ENCODE data around the gene PDRG1. TPM values are rescaled to one million over a fixed set of nuclear protein-coding genes. Genes with fewer than 3 reads are reported as not detected.

PDRG1 gene
- total RNA-seq: 5.7 and 6.2 TPM in 2 replicates

DNA sequence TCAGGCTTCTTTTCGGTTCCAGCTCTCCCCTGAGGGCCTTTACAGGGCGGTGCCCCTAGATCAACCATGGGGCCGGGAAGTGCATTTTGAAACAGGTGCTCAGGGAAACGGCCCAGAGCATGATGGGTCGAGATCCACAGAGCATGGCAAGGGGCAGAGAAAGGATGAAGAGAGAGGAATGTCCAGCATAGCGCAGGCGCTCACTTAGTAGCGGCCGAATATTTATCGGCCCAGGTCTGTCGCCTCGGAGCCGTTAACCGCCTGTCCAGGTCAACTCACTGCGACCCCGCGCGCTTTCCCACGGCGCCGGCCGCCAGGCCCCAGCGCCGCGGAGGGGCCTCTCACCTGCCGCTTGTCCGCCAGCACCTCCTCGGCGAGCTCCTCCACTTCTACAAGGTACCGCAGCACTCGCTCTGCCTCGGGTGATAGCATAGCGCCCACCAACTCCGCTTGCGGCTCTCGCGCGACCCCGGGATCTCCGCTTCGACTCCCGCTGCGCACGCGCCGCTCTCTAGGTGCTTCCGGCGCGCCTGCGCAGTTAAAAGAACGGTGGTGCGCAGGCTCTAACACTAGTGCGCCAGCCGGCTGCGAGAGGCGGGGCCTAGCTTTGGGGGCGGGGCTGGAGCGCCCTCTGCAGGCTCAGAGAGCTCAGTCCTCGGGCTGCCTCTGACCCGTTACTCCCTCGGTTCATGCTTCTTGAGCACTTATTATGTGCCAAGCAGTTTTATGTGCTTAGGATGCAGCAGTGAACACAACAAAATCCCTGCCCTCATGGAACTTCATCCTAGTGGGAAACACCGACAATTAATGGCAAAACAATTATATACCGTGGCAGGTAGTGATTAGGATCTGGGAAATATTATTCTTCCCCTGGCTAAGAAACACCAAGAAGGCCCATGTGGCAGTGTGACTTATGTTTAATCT is at the start of gene PDRG1:
Gene PDRG1, minus strand, starts transcription at position 517 of the 924 bp plus-strand sequence. Its CDS starts 85 bp downstream, at position 432.
- DNase-seq (ENCODE audit: low read depth, low spot score): peak; percentile 82

DNA sequence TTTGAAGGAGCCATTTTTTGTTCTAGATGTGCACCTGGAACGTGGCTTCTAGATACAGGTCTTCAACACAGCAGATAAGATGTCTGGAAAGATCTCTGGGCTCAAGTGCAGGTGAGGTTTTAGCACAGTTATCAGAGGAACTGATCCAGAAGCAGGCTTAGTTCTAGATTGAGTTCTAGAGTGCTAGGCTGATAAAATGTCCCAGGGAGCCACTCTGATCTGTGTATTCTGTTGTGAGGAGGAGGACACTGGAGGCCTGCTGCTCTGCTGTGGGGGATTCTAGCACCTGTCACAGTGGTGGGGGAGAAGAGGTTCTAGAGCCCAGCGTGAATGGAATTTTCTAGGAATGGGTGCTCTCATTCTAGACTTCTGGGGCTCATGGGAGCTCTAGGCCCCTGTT is 46.4 kb upstream of the PDRG1 start:
- DNase-seq (ENCODE audit: low read depth, low spot score): no peak

- DNase-seq (ENCODE audit: low read depth, low spot score): no peak
Measured at GRCh38 chr20:31996996-31997395, 45.1 kb upstream of the PDRG1 start.

DNA sequence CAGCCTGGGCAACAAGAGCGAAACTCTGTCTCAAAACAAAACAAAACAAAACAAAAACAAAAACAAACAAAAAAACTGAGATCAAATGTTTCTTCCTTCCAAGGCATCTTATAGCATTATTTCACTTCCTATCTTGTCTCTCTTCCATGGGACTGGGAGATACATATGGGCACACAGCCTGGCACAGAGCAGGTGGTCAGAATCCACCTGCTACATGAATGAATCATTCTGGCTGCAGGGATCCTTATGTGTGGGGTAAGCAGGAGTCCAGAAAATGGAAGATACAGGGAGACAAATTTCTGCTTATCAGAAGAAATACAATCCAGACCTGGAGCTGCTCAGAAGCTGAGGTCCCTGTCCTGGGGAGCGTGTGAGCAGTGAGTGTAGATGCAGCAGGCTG is 40.2 kb upstream of the PDRG1 start:
- DNase-seq (ENCODE audit: low read depth, low spot score): no peak

DNA sequence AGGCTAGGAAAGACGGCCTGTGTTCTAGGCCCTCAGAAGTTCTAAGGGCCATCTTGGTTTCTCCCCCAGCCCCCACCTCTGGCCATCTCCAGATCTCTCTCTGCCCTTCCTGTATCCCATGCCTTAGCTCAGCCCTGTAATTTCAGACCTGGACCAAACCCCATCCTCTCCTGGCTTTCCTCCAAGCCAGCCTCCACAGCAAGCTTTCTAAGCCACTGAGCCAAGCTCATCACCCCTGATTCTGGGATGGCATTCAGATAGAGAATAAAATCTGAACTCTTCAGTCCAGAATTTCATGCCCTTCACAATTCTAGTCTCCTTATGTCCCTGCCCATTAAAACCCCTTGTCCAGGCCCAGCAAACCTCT is 39.5 kb upstream of the PDRG1 start:
- DNase-seq (ENCODE audit: low read depth, low spot score): no peak

DNA sequence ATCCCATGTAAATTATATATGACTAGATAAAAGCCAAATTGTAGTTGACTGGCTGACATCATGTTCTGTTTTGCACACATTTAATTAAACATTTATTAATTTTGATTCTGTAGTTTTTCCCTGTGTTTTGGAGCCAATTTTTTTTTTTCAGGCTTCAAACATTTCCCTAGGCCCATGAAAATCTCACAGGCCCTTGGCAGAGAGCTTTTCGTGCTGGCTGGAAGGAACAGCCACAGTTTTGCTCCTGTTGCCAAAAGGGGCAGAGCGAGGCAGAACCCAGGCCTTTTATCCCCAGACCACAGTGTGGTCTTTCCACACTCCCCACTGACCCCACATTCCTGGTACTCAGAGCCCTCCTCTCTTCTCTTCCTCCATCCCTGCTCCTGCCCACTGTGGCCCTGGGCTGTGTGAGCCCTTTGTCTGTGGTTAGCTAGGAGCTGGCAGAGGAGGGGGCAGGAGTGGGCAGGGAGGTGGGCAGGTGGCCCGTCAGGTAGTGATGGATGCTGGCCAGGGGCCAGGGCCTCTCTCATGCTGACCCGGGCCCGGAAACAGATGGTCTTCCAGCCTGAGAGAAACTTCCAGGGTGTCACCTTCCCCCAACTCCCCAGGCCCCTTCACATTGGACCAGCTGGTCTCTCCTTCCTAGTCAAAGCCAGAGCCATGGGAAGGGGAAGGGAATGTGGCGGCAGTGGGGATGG is 38.9 kb upstream of the PDRG1 start:
- DNase-seq (ENCODE audit: low read depth, low spot score): no peak

DNA sequence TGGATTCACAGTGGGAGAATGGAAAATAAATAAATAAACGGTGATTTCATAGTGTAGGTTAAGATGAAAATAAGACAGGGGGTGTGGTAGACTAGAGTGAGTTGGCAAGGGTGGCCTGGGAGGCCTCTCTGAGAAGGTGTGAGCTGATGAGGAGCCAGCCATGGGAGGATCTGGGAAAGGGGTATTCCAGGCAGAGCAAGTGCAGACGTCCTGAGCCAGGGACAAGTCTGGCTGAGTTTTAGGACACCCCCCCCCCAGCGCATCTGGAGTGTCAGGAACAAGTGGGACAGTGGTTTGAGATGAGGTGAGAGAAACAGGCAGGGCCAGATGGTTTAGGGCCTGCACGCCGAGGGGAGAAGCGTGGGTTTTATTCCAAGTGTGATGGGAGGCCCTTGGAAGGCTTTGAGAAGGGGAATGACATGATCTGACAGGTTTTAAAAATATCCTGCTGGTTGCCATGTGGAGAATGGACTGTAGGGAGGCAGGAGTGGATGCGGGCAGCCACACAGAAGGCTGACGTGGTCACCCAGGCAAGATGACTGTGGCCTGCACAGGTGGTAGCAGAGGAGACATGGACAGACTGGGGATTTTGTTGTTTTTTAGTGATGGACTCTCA is 37.3 kb upstream of the PDRG1 start:
- no peak for DNase-seq (ENCODE audit: low read depth, low spot score)

GRCh38 chr20:31988430-31989015 is 36.7 kb upstream of the PDRG1 start:
- DNase-seq (ENCODE audit: low read depth, low spot score): no peak

- no peak for DNase-seq (ENCODE audit: low read depth, low spot score)
Measured at GRCh38 chr20:31987744-31988143, 35.9 kb upstream of the PDRG1 start.

- DNase-seq (ENCODE audit: low read depth, low spot score): no peak
Measured at GRCh38 chr20:31984981-31985471, 33.2 kb upstream of the PDRG1 start.

- DNase-seq (ENCODE audit: low read depth, low spot score): no peak
Measured at GRCh38 chr20:31981784-31982183, 29.9 kb upstream of the PDRG1 start.

DNA sequence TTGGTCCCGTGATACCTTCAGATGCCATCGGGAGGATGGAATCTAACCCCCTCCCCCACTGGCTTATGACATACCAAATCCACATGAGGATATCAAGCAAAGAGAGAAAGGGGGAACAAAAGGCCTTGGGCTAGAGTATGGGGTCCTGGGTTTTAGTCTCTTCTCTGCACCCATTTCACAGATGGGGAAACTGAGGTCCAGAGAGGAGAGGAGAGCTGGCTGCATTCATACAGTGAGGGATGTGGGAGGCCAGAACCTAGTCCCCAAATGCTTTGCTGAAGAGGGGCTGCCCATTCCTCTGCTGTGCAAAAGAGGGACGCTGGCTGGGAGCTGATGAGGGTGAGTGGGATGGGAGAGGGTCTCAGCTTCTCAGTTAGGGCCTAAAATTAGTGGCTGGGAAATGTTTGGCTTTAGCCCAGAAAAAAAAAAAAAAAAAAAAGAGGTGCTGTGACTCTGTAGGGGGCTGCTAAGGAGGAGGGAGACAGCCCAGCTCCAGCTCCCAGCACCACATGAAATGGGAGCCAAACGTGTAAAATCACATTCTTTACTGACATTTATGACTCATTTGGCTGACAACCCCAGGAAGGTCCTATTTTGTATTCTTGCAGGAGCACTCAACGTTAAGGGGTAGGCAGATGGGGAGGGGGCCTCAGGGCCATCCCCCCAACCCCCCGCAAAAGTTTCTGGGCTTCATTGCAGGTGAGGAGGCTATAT is 28.0 kb upstream of the PDRG1 start:
- no peak for DNase-seq (ENCODE audit: low read depth, low spot score)

DNA sequence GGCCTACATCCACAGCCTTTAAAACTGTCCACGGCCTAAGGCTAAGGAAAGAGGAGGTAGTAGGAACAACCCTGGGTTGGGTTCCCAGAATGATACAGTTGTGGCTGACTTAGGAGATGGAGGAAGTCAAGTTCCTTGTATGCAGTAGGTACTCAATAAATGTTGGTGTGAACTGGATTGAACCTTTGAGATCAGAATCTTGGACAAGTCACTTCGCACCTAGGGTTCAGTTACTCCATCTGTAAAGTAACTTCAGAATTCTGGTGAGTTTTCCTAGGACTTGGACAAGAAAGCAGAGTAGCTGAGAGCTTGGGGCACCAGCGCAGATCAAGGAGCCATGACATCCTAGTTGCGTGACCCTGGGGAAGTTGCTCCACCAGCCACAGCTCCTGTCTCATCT is 25.2 kb upstream of the PDRG1 start:
- DNase-seq (ENCODE audit: low read depth, low spot score): no peak

GRCh38 chr20:31975874-31976273 is 24.0 kb upstream of the PDRG1 start:
- DNase-seq (ENCODE audit: low read depth, low spot score): no peak

- DNase-seq (ENCODE audit: low read depth, low spot score): no peak
Measured at GRCh38 chr20:31974951-31975487, 23.2 kb upstream of the PDRG1 start.

GRCh38 chr20:31974296-31974695 is 22.4 kb upstream of the PDRG1 start:
- no peak for DNase-seq (ENCODE audit: low read depth, low spot score)

DNA sequence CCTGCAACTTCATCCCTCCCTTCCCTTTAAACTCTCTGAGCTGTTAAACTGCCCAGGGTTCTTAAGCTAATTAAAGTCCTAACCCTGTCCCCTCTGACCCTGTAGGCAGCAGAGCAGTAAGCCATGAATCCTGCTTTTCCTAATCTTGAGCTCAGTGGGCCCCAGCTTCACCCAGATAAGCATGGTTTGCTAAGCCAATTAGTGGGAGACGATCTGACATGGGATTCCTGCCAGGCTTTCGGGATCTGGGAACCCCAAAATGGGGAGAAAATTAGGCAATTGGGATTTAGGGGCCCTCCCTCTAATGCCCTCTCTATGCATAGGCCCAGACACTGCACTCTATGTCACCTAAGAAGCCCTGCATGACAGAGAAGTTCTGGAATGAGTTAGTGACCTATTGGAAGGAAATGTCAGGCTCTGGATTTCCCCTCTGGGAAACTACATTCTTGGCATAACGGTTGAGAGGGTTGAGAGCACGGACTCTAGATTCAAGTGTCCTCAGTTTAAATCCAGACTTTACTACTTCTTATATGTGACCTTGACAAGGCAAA is 20.7 kb upstream of the PDRG1 start:
- no peak for DNase-seq (ENCODE audit: low read depth, low spot score)

GRCh38 chr20:31969991-31970390 is 18.1 kb upstream of the PDRG1 start:
- no peak for DNase-seq (ENCODE audit: low read depth, low spot score)

DNA sequence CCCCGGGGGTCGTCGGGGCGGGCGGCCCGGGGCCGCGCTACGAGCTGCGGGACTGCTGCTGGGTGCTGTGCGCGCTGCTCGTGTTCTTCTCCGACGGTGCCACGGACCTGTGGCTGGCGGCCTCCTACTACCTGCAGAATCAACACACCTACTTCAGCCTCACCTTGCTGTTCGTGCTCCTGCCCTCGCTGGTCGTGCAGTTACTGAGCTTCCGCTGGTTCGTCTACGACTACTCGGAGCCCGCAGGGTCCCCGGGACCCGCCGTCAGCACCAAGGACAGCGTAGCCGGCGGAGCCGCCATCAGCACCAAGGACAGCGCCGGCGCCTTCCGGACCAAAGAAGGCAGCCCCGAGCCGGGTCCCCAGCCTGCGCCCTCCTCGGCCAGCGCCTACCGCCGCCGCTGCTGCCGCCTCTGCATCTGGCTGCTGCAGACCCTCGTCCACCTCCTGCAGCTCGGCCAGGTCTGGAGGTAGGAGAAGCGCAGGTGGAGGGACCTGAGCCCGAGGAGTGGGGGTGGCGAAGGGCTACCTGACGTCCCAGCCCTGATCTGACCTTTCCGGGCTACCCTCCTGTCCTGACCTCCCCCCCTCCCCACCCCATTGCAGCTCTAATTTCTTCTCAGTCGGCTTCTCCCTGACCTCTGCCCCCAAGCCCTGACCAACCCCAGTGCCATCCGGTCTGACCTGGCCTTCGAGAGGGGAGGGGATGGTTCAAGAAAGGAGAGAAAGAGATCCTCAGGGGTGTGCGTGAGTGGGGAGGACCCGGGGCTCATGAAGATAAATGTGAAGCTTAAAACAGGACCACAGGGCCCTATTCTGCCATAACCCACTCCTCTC is 16.7 kb upstream of the PDRG1 start:
- no peak for DNase-seq (ENCODE audit: low read depth, low spot score)

DNA sequence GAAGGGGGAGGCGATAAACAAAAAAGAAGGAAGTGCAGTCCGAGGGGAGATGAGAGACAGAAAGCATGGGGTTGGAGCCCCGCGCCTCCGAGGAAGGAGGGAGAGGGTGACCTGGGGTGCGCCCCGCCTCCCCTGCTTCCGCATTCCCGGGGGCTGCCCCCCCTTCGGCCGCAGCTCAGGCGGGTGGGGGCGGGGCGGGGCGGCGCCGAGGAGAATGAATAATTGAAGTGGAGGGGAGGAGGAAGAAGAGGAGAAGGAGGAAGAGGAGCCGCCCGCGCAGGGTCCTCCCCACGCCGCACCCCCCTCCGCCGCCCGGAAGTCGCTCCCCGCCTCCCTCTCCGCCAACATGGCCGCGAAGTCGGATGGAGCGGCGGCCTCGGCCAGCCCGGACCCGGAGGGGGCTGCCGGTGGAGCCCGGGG is 16.0 kb upstream of the PDRG1 start, which contains the start of gene XKR7:
Gene XKR7, plus strand, starts transcription at position 322 of the 420 bp plus-strand sequence. Its CDS starts 25 bp downstream, at position 347.
- DNase-seq (ENCODE audit: low read depth, low spot score): no peak

All from pulmonary artery endothelial cell (primary cell).